ENCODE measurements around the gene FKRP. TPM values are rescaled to one million over a fixed set of nuclear protein-coding genes. Genes with fewer than 3 reads are reported as not detected.
"Not testable (repeated sequence)": the region's sequence is repeated elsewhere in the genome, so short reads cannot be mapped to it uniquely, and the experiment has no call there.

Gene FKRP
- total RNA-seq, 1 experiment from 2014 or later: 24.1 TPM

DNA sequence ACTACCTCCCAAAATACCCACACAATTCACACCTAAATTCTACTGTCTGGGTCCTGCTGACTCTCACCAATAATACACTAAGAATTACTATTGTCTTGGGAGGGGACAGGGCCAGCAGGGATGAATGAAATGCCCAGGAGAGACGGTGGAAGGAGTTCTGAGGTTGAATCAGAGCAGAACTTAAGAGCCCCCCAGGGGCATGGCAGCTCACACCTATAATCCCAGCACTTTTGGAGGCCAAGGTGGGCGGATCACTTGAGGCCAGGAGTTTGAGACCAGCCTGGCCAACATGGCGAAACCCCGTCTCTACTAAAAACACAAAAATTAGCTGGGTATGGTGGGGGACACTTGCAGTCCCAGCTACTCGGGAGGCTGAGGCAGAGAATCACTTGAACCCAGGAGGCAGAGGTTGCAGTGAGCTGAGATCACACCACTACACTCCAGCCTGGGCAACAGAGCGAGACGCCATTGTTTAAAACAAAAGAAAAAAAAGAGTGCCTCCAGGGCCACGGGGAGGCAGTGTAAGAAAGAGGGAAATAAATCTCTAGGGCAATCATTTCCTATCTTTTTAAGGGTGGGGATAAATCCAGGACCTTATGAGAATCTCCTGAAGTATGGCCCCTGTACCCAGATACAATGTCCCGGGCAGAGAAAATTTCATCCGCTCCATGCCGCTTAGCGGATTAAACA, 32.2 kb downstream of the FKRP start:
- not testable (repeated sequence) for H3K27me3 Mint-ChIP-seq (ENCODE audit: low read depth); H3K4me1 Mint-ChIP-seq; H3K9me3 Mint-ChIP-seq; DNase-seq (ENCODE audit: low spot score); H3K4me3 Mint-ChIP-seq; ATAC-seq
- peak; percentile 2; the same call in 1 of the 2 replicates for TF ChIP-seq ZNF121 (CRISPR knock-in tag; IDR thresholded peaks at IDR 0.05)
- ChIA-PET CTCF (interaction anchor here (0.6 to 4.5 kb wide), 6 partner anchors 11 to 358 kb away, joined by 3 to 13 read pairs (median 4); no protein-coding TSS in a partner anchor), POLR2A (interaction anchor here (0.5 to 1.4 kb wide), 6 partner anchors 11 to 352 kb away, joined by 3 to 7 read pairs (median 4); partner anchors contain the start of gene SLC1A5)
- peaks cover 68% of the 10 kb centered on the region for H3K36me3 Mint-ChIP-seq
- H3K27ac Mint-ChIP-seq: peak overlapping the region; percentile 63

GRCh38 chr19:46782355-46783019, 36.6 kb downstream of the FKRP start:
- peak overlapping the region; percentile 67 for H3K27ac Mint-ChIP-seq
- peaks cover 63% of the 10 kb centered on the region for H3K36me3 Mint-ChIP-seq
- TF ChIP-seq TEAD4 (CRISPR knock-in tag; IDR thresholded peaks at IDR 0.05) (no peak), MLX (CRISPR knock-in tag; IDR thresholded peaks at IDR 0.05) (no peak), ZNF396 (CRISPR knock-in tag; IDR thresholded peaks at IDR 0.05; ENCODE audit: borderline replicate concordance) (no peak), FOXP1 (CRISPR knock-in tag; IDR thresholded peaks at IDR 0.05; ENCODE audit: borderline replicate concordance) (no peak), NFATC4 (CRISPR knock-in tag; IDR thresholded peaks at IDR 0.05) (no peak), RELA (CRISPR knock-in tag; IDR thresholded peaks at IDR 0.05; ENCODE audit: borderline replicate concordance) (no peak), ZNF416 (CRISPR knock-in tag; IDR thresholded peaks at IDR 0.05) (no peak), MXD4 (CRISPR knock-in tag; IDR thresholded peaks at IDR 0.05; ENCODE audit: borderline replicate concordance) (no peak), NR2C2 (CRISPR knock-in tag; IDR thresholded peaks at IDR 0.05) (no peak), ZNF317 (CRISPR knock-in tag; IDR thresholded peaks at IDR 0.05; ENCODE audit: borderline replicate concordance, low read depth) (no peak), OVOL2 (CRISPR knock-in tag; IDR thresholded peaks at IDR 0.05; ENCODE audit: borderline replicate concordance) (no peak), ZMAT4 (CRISPR knock-in tag; IDR thresholded peaks at IDR 0.05) (no peak), ZSCAN18 (CRISPR knock-in tag; IDR thresholded peaks at IDR 0.05) (no peak), CREM (CRISPR knock-in tag; IDR thresholded peaks at IDR 0.05) (no peak), KAT7 (CRISPR knock-in tag; IDR thresholded peaks at IDR 0.05; ENCODE audit: borderline replicate concordance) (no peak)
- TF ChIP-seq, protein P1, sequence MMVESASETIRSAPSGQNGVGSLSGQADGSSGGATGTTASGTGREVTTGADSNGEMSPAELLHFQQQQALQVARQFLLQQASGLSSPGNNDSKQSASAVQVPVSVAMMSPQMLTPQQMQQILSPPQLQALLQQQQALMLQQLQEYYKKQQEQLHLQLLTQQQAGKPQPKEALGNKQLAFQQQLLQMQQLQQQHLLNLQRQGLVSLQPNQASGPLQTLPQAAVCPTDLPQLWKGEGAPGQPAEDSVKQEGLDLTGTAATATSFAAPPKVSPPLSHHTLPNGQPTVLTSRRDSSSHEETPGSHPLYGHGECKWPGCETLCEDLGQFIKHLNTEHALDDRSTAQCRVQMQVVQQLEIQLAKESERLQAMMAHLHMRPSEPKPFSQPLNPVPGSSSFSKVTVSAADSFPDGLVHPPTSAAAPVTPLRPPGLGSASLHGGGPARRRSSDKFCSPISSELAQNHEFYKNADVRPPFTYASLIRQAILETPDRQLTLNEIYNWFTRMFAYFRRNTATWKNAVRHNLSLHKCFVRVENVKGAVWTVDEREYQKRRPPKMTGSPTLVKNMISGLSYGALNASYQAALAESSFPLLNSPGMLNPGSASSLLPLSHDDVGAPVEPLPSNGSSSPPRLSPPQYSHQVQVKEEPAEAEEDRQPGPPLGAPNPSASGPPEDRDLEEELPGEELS (CRISPR knock-in tag; IDR thresholded peaks at IDR 0.05): no peak
- H3K4me3 Mint-ChIP-seq: no peak overlapping the region; the same call in 1 of the 2 replicates
- H3K9me3 Mint-ChIP-seq: no peaks in the 10 kb centered on the region
- H3K27me3 Mint-ChIP-seq (ENCODE audit: low read depth): no peaks in the 10 kb centered on the region
- peaks cover 38% of the 10 kb centered on the region for H3K4me1 Mint-ChIP-seq
- POLR2A ChIA-PET: no interaction called here
- DNase-seq (ENCODE audit: low spot score) (no peak), ATAC-seq (no peak)
- CTCF ChIA-PET: interaction anchor here (1.1 kb wide), 1 partner anchor 24 kb away, joined by 3 read pairs; no protein-coding TSS in a partner anchor
